Measurements from ENCODE around the gene SERPINA4.

The SERPINA4 gene

GRCh38 chr14:94535506-94535905, 25.7 kb upstream of the SERPINA4 start:
- no peaks in the 10 kb centered on the region for H3K36me3 Mint-ChIP-seq (ENCODE audit: insufficient read depth)
- no peak for ATAC-seq (replicated peaks; ENCODE audit: extremely low read depth, poor library complexity, severe bottlenecking)
- no peak overlapping the region for H3K4me3 Mint-ChIP-seq
- no peak for DNase-seq (ENCODE audit: low spot score in 2 of 2)
- H3K27me3 Mint-ChIP-seq: peaks cover 45% of the 10 kb centered on the region
- no peak overlapping the region for H3K27ac Mint-ChIP-seq (ENCODE audit: low read depth)
- H3K9me3 Mint-ChIP-seq: no peaks in the 10 kb centered on the region
- no peaks in the 10 kb centered on the region for H3K4me1 Mint-ChIP-seq

GRCh38 chr14:94536836-94537235, 24.4 kb upstream of the SERPINA4 start:
- no peaks in the 10 kb centered on the region for H3K4me1 Mint-ChIP-seq
- no peaks in the 10 kb centered on the region for H3K9me3 Mint-ChIP-seq
- H3K36me3 Mint-ChIP-seq (ENCODE audit: insufficient read depth): no peaks in the 10 kb centered on the region
- H3K4me3 Mint-ChIP-seq: no peak overlapping the region
- DNase-seq (ENCODE audit: low spot score in 2 of 2) (no peak), ATAC-seq (replicated peaks; ENCODE audit: extremely low read depth, poor library complexity, severe bottlenecking) (no peak)
- H3K27me3 Mint-ChIP-seq: peaks cover 54% of the 10 kb centered on the region
- H3K27ac Mint-ChIP-seq (ENCODE audit: low read depth): no peak overlapping the region

GRCh38 chr14:94538070-94538740, 23.0 kb upstream of the SERPINA4 start:
- DNase-seq (ENCODE audit: low spot score in 2 of 2): no peak
- no peak for ATAC-seq (replicated peaks; ENCODE audit: extremely low read depth, poor library complexity, severe bottlenecking)
- H3K4me3 Mint-ChIP-seq: no peak overlapping the region
- H3K36me3 Mint-ChIP-seq (ENCODE audit: insufficient read depth): no peaks in the 10 kb centered on the region
- H3K9me3 Mint-ChIP-seq: no peaks in the 10 kb centered on the region
- H3K27me3 Mint-ChIP-seq: peaks cover 50% of the 10 kb centered on the region
- H3K4me1 Mint-ChIP-seq: no peaks in the 10 kb centered on the region
- no peak overlapping the region for H3K27ac Mint-ChIP-seq (ENCODE audit: low read depth)

- Mint-ChIP-seq H3K27me3 (peaks cover 51% of the 10 kb centered on the region), H3K4me3 (no peak overlapping the region), H3K36me3 (ENCODE audit: insufficient read depth) (no peaks in the 10 kb centered on the region), H3K9me3 (no peaks in the 10 kb centered on the region), H3K27ac (ENCODE audit: low read depth) (no peak overlapping the region), H3K4me1 (no peaks in the 10 kb centered on the region)
- DNase-seq (ENCODE audit: low spot score in 2 of 2): no peak
- no peak for ATAC-seq (replicated peaks; ENCODE audit: extremely low read depth, poor library complexity, severe bottlenecking)
These were observed 22.1 kb upstream of the SERPINA4 start for GRCh38 chr14:94539181-94539580.

GRCh38 chr14:94540031-94540794, 21.0 kb upstream of the SERPINA4 start:
- Mint-ChIP-seq H3K9me3 (no peaks in the 10 kb centered on the region), H3K27ac (ENCODE audit: low read depth) (no peak overlapping the region), H3K36me3 (ENCODE audit: insufficient read depth) (no peaks in the 10 kb centered on the region), H3K27me3 (peaks cover 54% of the 10 kb centered on the region), H3K4me1 (no peaks in the 10 kb centered on the region), H3K4me3 (no peak overlapping the region)
- no peak for ATAC-seq (replicated peaks; ENCODE audit: extremely low read depth, poor library complexity, severe bottlenecking)
- DNase-seq (ENCODE audit: low spot score in 2 of 2): no peak

- no peaks in the 10 kb centered on the region for H3K36me3 Mint-ChIP-seq (ENCODE audit: insufficient read depth)
These were observed 19.8 kb upstream of the SERPINA4 start for GRCh38 chr14:94541234-94541975.

GRCh38 chr14:94542111-94542810, 19.0 kb upstream of the SERPINA4 start:
- H3K27ac Mint-ChIP-seq (ENCODE audit: low read depth): no peak overlapping the region
- no peaks in the 10 kb centered on the region for H3K4me1 Mint-ChIP-seq
- no peak overlapping the region for H3K4me3 Mint-ChIP-seq
- ATAC-seq (replicated peaks; ENCODE audit: extremely low read depth, poor library complexity, severe bottlenecking) (no peak), DNase-seq (ENCODE audit: low spot score in 2 of 2) (no peak)
- H3K36me3 Mint-ChIP-seq (ENCODE audit: insufficient read depth): no peaks in the 10 kb centered on the region
- peaks cover 5% of the 10 kb centered on the region for H3K9me3 Mint-ChIP-seq
- peaks cover 69% of the 10 kb centered on the region for H3K27me3 Mint-ChIP-seq

More at GRCh38 chr14:94541234-94541975, 19.8 kb upstream of the SERPINA4 start:
- H3K27ac Mint-ChIP-seq (ENCODE audit: low read depth): no peak overlapping the region
- H3K4me3 Mint-ChIP-seq: no peak overlapping the region
- peaks cover under 1% of the 10 kb centered on the region for H3K9me3 Mint-ChIP-seq
- DNase-seq (ENCODE audit: low spot score in 2 of 2) (no peak), ATAC-seq (replicated peaks; ENCODE audit: extremely low read depth, poor library complexity, severe bottlenecking) (no peak)
- H3K27me3 Mint-ChIP-seq: peaks cover 66% of the 10 kb centered on the region
- no peaks in the 10 kb centered on the region for H3K4me1 Mint-ChIP-seq

- ATAC-seq (replicated peaks; ENCODE audit: extremely low read depth, poor library complexity, severe bottlenecking) (no peak), DNase-seq (ENCODE audit: low spot score in 2 of 2) (no peak)
- Mint-ChIP-seq H3K27me3 (peaks cover 62% of the 10 kb centered on the region), H3K27ac (ENCODE audit: low read depth) (no peak overlapping the region), H3K36me3 (ENCODE audit: insufficient read depth) (peaks cover under 1% of the 10 kb centered on the region), H3K9me3 (peaks cover 5% of the 10 kb centered on the region), H3K4me3 (no peak overlapping the region), H3K4me1 (no peaks in the 10 kb centered on the region)
These were observed 18.3 kb upstream of the SERPINA4 start for GRCh38 chr14:94542811-94543440.

- no peak for ATAC-seq (replicated peaks; ENCODE audit: extremely low read depth, poor library complexity, severe bottlenecking)
- Mint-ChIP-seq H3K9me3 (peaks cover 5% of the 10 kb centered on the region), H3K4me1 (no peaks in the 10 kb centered on the region), H3K27me3 (peaks cover 59% of the 10 kb centered on the region), H3K27ac (ENCODE audit: low read depth) (no peak overlapping the region), H3K4me3 (no peak overlapping the region), H3K36me3 (ENCODE audit: insufficient read depth) (peaks cover 1% of the 10 kb centered on the region)
- no peak for DNase-seq (ENCODE audit: low spot score in 2 of 2)
These were observed 17.7 kb upstream of the SERPINA4 start for GRCh38 chr14:94543449-94544124.

- H3K27me3 Mint-ChIP-seq: peaks cover 59% of the 10 kb centered on the region
- DNase-seq (ENCODE audit: low spot score in 2 of 2) (no peak), ATAC-seq (replicated peaks; ENCODE audit: extremely low read depth, poor library complexity, severe bottlenecking) (no peak)
- peaks cover 5% of the 10 kb centered on the region for H3K9me3 Mint-ChIP-seq
- H3K4me1 Mint-ChIP-seq: no peaks in the 10 kb centered on the region
- peaks cover 1% of the 10 kb centered on the region for H3K36me3 Mint-ChIP-seq (ENCODE audit: insufficient read depth)
- H3K4me3 Mint-ChIP-seq: no peak overlapping the region
- no peak overlapping the region for H3K27ac Mint-ChIP-seq (ENCODE audit: low read depth)
These were observed 16.5 kb upstream of the SERPINA4 start for GRCh38 chr14:94544726-94545125.

- Mint-ChIP-seq H3K9me3 (peaks cover 5% of the 10 kb centered on the region), H3K4me3 (no peak overlapping the region), H3K4me1 (no peaks in the 10 kb centered on the region), H3K27ac (ENCODE audit: low read depth) (no peak overlapping the region), H3K27me3 (peaks cover 58% of the 10 kb centered on the region), H3K36me3 (ENCODE audit: insufficient read depth) (peaks cover 1% of the 10 kb centered on the region)
- DNase-seq (ENCODE audit: low spot score in 2 of 2): no peak
- ATAC-seq (replicated peaks; ENCODE audit: extremely low read depth, poor library complexity, severe bottlenecking): no peak
These were observed 16.0 kb upstream of the SERPINA4 start for GRCh38 chr14:94545131-94545841.
